NB4 (cell line): ENCODE measurements around the gene SLC9A2.

Experiments
- CTCF ChIP-seq: IDR thresholded peaks from one replicate; pipeline ENCODE4 v1.5.1; 2012; ENCODE audit warnings: low read depth, low read length
- MYC ChIP-seq: IDR thresholded peaks from 2 replicates; pipeline ENCODE4 v1.6.1; 2011; ENCODE audit warnings: low read depth, low read length
- POLR2A ChIP-seq: IDR thresholded peaks from 2 replicates; pipeline ENCODE4 v1.6.1; 2011; ENCODE audit warnings: mild to moderate bottlenecking; ENCODE audit not compliant: insufficient read length; ENCODE audit errors: extremely low read depth

- no peak for TF ChIP-seq CTCF
- TF ChIP-seq MYC: no peak
- TF ChIP-seq POLR2A: no peak
These were observed 42.5 kb downstream of the SLC9A2 start for GRCh38 chr2:102661846-102662245.
